ENCODE data around the gene DHH.
A peak's percentile ranks its signal among the peaks of the same experiment; 100 is the strongest.

DHH gene

GRCh38 chr12:49060237-49061156, 34.1 kb downstream of the DHH start, which contains the start of gene KMT2D (continued):
- TF ChIP-seq ZNF311 (tag by site-specific recombination; IDR thresholded peaks at IDR 0.05; ENCODE audit: borderline replicate concordance) (no peak), PATZ1 (tag by site-specific recombination; IDR thresholded peaks at IDR 0.05) (peak; percentile 99), ZFP69B (tag by site-specific recombination; IDR thresholded peaks at IDR 0.05) (peak; percentile 93), ZBTB1 (tag by site-specific recombination; IDR thresholded peaks at IDR 0.05) (peak; percentile 75), ZNF670 (tag by site-specific recombination; IDR thresholded peaks at IDR 0.05; ENCODE audit: low read depth) (no peak), ZNF664 (tag by site-specific recombination; IDR thresholded peaks at IDR 0.05) (peak; percentile 79), ZBTB17 (tag by site-specific recombination; IDR thresholded peaks at IDR 0.05) (peak; percentile 97), ZNF341 (tag by site-specific recombination; IDR thresholded peaks at IDR 0.05; ENCODE audit: low read depth) (peak; percentile 99), ZBTB8A (tag by site-specific recombination; IDR thresholded peaks at IDR 0.05) (peak; percentile 91), ZFP37 (tag by site-specific recombination; IDR thresholded peaks at IDR 0.05) (peak; percentile 99), ZNF776 (tag by site-specific recombination; IDR thresholded peaks at IDR 0.05; ENCODE audit: borderline replicate concordance) (no peak), ZNF544 (tag by site-specific recombination; IDR thresholded peaks at IDR 0.05) (no peak), ZNF398 (tag by site-specific recombination; IDR thresholded peaks at IDR 0.05) (peak; percentile 74), ZNF416 (tag by site-specific recombination; IDR thresholded peaks at IDR 0.05) (no peak; the same call in 1 of the 2 replicates), ZNF169 (tag by site-specific recombination; IDR thresholded peaks at IDR 0.05) (peak; percentile 73; the same call in 1 of the 2 replicates), ZNF19 (tag by site-specific recombination; IDR thresholded peaks at IDR 0.05; ENCODE audit: low read depth) (no peak; the same call in 1 of the 2 replicates), HIC1 (tag by site-specific recombination; IDR thresholded peaks at IDR 0.05) (0 out of 2 replicates have a peak, but pooled peaks have one; percentile 72), ZIC2 (tag by site-specific recombination; IDR thresholded peaks at IDR 0.05) (peak; percentile 85), ZNF211 (tag by site-specific recombination; IDR thresholded peaks at IDR 0.05; ENCODE audit: low read depth) (no peak), CTCF (tag by site-specific recombination; IDR thresholded peaks at IDR 0.05) (peak; percentile 94), ZSCAN16 (tag by site-specific recombination; IDR thresholded peaks at IDR 0.05) (no peak), ZNF362 (tag by site-specific recombination; IDR thresholded peaks at IDR 0.05) (no peak), ZNF560 (tag by site-specific recombination; IDR thresholded peaks at IDR 0.05; ENCODE audit: borderline replicate concordance) (no peak), ZNF292 (tag by site-specific recombination; IDR thresholded peaks at IDR 0.05; ENCODE audit: borderline replicate concordance, low read depth) (no peak), ZNF280D (tag by site-specific recombination; IDR thresholded peaks at IDR 0.05) (peak; percentile 86)
